ENCODE results near the gene PRPF8. TPM values are rescaled to one million over a fixed set of nuclear protein-coding genes. Genes with fewer than 3 reads are reported as not detected.

Gene PRPF8
- total and polyA plus RNA-seq, 2 donors (not counting 1 experiment from before 2014, with no cell fraction given), result 177 to 423 TPM

DNA sequence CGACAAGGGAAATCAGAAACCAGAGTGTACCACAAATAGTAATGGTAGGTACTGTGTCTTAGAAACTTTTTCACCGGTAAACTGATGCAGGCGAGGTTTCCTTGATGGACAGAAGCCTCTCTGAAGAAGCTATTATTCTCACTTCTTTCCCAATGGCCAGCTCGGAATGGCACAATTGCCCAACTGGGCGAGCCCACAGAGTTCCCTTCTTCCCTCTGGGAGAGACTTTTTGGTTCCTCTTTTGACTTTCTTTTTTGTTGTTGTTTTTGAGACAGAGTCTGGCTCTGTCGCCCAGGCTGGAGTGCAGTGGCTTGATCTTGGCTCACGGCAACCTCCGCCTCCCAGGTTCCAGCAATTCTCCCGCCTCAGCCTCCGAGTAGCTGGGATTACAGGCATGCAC lies 73.0 kb downstream of the PRPF8 start:
- H3K9me3 Mint-ChIP-seq (ENCODE audit: insufficient read depth), result no peaks in the 10 kb centered on the region
- Histone ChIP-seq H3K4me1 (ENCODE audit: control insufficient read depth in 2 of 2, insufficient read depth in 2 of 2, low read length in 2 of 2) (peaks cover 0 to 9% of the 10 kb centered on the region in 2 donors), H3K4me3 (ENCODE audit: control extremely low read depth in 1 of 5, extremely low read depth in 1 of 5, insufficient read depth in 1 of 5, low read depth in 2 of 5, low read length in 4 of 5) (no peak overlapping the region), H4K20me1 (ENCODE audit: control insufficient read depth, insufficient read depth, low read length, poor library complexity, severe bottlenecking) (peaks cover 4% of the 10 kb centered on the region), H3K79me2 (ENCODE audit: control insufficient read depth, insufficient read depth, low read length) (peaks cover 25% of the 10 kb centered on the region), H3K36me3 (replicated peaks in 1 of 2; ENCODE audit: control extremely low read depth in 1 of 2, control insufficient read depth in 1 of 2, extremely low read depth in 1 of 2, insufficient read depth in 2 of 2, low read length in 1 of 2) (peaks cover 3 to 54% of the 10 kb centered on the region in 2 experiments), H3K9me3 (ENCODE audit: control extremely low read depth in 1 of 3, control insufficient read depth in 2 of 3, insufficient read depth in 1 of 3, low read length in 2 of 3) (no peaks in the 10 kb centered on the region), H3K4me2 (replicated peaks; ENCODE audit: low read depth, low read length, poor library complexity, severe bottlenecking) (no peak overlapping the region), H3K27me3 (replicated peaks in 1 of 4; ENCODE audit: control extremely low read depth in 1 of 4, control insufficient read depth in 3 of 4, insufficient read depth in 4 of 4, low read length in 3 of 4) (no peaks in the 10 kb centered on the region), H2AFZ (ENCODE audit: insufficient read depth, low read depth, low read length, poor library complexity, severe bottlenecking) (no peak overlapping the region), H3K27ac (ENCODE audit: low read length in 2 of 2) (no peak overlapping the region), H3K9ac (ENCODE audit: low read length) (no peak overlapping the region)
- intact Hi-C loops (cut with micrococcal nuclease), result no loop called here
- ChIA-PET POLR2A (interaction anchor here (0.6 to 1.2 kb wide), 2 partner anchors 13 to 15 kb away, joined by 3 to 5 read pairs; no protein-coding TSS in a partner anchor), CTCF (interaction anchor here (0.8 to 1.7 kb wide), 3 partner anchors 8 to 37 kb away, joined by 3 to 6 read pairs (median 3); no protein-coding TSS in a partner anchor)
- 91% methylated on average over 7 of the region's 10 CpGs for WGBS (ENCODE audit: insufficient coverage)
- H3K27ac Mint-ChIP-seq, result no peak overlapping the region
- H3K27me3 Mint-ChIP-seq, result no peaks in the 10 kb centered on the region
- H3K4me1 Mint-ChIP-seq, result peaks cover 18% of the 10 kb centered on the region
- TF ChIP-seq EZH2 (IDR thresholded peaks at IDR 0.05; ENCODE audit: borderline replicate concordance, insufficient read depth, low read depth, low read length, poor library complexity, severe bottlenecking), result no peak
- TF ChIP-seq, protein P1, sequence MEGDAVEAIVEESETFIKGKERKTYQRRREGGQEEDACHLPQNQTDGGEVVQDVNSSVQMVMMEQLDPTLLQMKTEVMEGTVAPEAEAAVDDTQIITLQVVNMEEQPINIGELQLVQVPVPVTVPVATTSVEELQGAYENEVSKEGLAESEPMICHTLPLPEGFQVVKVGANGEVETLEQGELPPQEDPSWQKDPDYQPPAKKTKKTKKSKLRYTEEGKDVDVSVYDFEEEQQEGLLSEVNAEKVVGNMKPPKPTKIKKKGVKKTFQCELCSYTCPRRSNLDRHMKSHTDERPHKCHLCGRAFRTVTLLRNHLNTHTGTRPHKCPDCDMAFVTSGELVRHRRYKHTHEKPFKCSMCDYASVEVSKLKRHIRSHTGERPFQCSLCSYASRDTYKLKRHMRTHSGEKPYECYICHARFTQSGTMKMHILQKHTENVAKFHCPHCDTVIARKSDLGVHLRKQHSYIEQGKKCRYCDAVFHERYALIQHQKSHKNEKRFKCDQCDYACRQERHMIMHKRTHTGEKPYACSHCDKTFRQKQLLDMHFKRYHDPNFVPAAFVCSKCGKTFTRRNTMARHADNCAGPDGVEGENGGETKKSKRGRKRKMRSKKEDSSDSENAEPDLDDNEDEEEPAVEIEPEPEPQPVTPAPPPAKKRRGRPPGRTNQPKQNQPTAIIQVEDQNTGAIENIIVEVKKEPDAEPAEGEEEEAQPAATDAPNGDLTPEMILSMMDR (IDR thresholded peaks at IDR 0.05), result no peak
- H3K4me3 Mint-ChIP-seq, result no peak overlapping the region
- ATAC-seq (ENCODE audit: low read depth) (no peak), DNase-seq (no peak)

DNA sequence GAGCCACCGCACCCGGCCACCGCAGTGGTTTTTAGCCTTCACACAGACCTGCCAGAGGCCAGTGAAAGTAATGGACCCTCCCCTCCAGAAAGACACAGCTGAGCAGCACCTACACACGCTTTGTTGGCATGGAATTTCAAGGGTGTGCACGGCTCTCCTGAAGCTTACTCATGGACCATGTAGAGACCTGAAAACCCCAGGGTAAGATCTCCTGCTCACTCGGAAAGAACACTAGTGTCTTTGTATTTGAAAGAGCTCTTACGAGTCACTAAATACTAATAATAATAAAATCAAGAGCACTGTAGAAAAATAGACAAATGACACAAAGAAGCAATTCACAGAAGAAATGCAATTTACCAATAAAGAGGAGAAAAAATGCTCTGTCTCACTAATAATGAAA lies 76.0 kb downstream of the PRPF8 start:
- ATAC-seq (ENCODE audit: low read depth) (no peak), DNase-seq (no peak)
- Mint-ChIP-seq H3K27me3 (no peaks in the 10 kb centered on the region), H3K4me1 (peaks cover 27% of the 10 kb centered on the region), H3K27ac (no peak overlapping the region), H3K4me3 (peak overlapping the region; percentile 16), H3K9me3 (ENCODE audit: insufficient read depth) (no peaks in the 10 kb centered on the region)
- H3K9ac ChIP-seq (ENCODE audit: low read length), result no peak overlapping the region
- H3K4me2 ChIP-seq (replicated peaks; ENCODE audit: low read depth, low read length, poor library complexity, severe bottlenecking), result no peak overlapping the region
- peaks cover 1 to 41% of the 10 kb centered on the region in 2 experiments for H3K36me3 ChIP-seq (replicated peaks in 1 of 2; ENCODE audit: control extremely low read depth in 1 of 2, control insufficient read depth in 1 of 2, extremely low read depth in 1 of 2, insufficient read depth in 2 of 2, low read length in 1 of 2)
- WGBS (ENCODE audit: insufficient coverage), result 100% methylated on average over 3 of the region's 7 CpGs
- ChIA-PET CTCF (interaction anchor here (0.9 to 1.7 kb wide), 2 partner anchors 16 to 244 kb away, joined by 3 to 5 read pairs; no protein-coding TSS in a partner anchor), POLR2A (interaction anchor here (0.9 to 2.3 kb wide), 3 partner anchors 16 to 46 kb away, joined by 3 to 16 read pairs (median 4); partner anchors contain the start of gene PITPNA)
- H2AFZ ChIP-seq (ENCODE audit: insufficient read depth, low read depth, low read length, poor library complexity, severe bottlenecking), result no peak overlapping the region
- H3K9me3 ChIP-seq (ENCODE audit: control extremely low read depth in 1 of 3, control insufficient read depth in 2 of 3, insufficient read depth in 1 of 3, low read length in 2 of 3), result no peaks in the 10 kb centered on the region
- peaks cover 22% of the 10 kb centered on the region for H4K20me1 ChIP-seq (ENCODE audit: control insufficient read depth, insufficient read depth, low read length, poor library complexity, severe bottlenecking)
- peaks cover 0 to 19% of the 10 kb centered on the region in 2 donors for H3K4me1 ChIP-seq (ENCODE audit: control insufficient read depth in 2 of 2, insufficient read depth in 2 of 2, low read length in 2 of 2)
- no peak overlapping the region for H3K27ac ChIP-seq (ENCODE audit: low read length in 2 of 2)
- intact Hi-C loops (cut with micrococcal nuclease), result no loop called here
- no peaks in the 10 kb centered on the region for H3K27me3 ChIP-seq (replicated peaks in 1 of 4; ENCODE audit: control extremely low read depth in 1 of 4, control insufficient read depth in 3 of 4, insufficient read depth in 4 of 4, low read length in 3 of 4)
- TF ChIP-seq EZH2 (IDR thresholded peaks at IDR 0.05; ENCODE audit: borderline replicate concordance, insufficient read depth, low read depth, low read length, poor library complexity, severe bottlenecking), result no peak
- TF ChIP-seq, protein P1 (IDR thresholded peaks at IDR 0.05), result no peak
- H3K4me3 ChIP-seq (ENCODE audit: control extremely low read depth in 1 of 5, extremely low read depth in 1 of 5, insufficient read depth in 1 of 5, low read depth in 2 of 5, low read length in 4 of 5), result no peak overlapping the region
- peaks cover 27% of the 10 kb centered on the region for H3K79me2 ChIP-seq (ENCODE audit: control insufficient read depth, insufficient read depth, low read length)

Data from B cell (primary cell).